Measurements from ENCODE around the gene SERPINB2.

Gene SERPINB2

DNA sequence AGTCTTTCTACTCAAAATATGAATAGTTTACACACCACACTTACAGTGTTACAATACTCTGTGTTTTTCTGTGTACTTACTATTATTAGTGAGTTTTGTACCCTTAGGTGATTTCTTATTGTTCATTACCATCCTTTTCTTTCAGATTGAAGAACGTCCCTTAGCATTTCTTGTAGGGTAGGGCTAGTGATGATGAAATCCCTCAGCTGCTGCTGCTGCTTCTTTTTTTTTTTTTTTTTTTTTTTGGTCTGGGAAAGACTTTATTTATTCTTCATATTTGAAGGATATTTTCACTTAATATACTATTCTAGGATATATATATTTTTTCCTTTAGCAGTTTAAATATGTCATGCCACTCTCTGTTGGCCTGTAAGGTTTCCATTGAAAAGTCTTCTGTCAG lies 29.0 kb upstream of the SERPINB2 start:
- TF ChIP-seq CTCF (IDR thresholded peaks at IDR 0.05; ENCODE audit: borderline replicate concordance, control extremely low read depth, extremely low read depth, insufficient read depth, missing control alignments), result no peak
- in situ Hi-C loops (cut with MboI; ENCODE audit: low sequenced_read_pairs, unreplicated experiment), result no loop called here

GRCh38 chr18:63859781-63860475 lies 27.6 kb upstream of the SERPINB2 start:
- DNase-seq (ENCODE audit: low spot score), result no peak
- in situ Hi-C loops (cut with MboI; ENCODE audit: low sequenced_read_pairs, unreplicated experiment), result no loop called here
- TF ChIP-seq CTCF (IDR thresholded peaks at IDR 0.05; ENCODE audit: borderline replicate concordance, control extremely low read depth, extremely low read depth, insufficient read depth, missing control alignments), result no peak

More for the DNA sequence above, 29.0 kb upstream of the SERPINB2 start:
- DNase-seq (ENCODE audit: low spot score), result no peak

DNA sequence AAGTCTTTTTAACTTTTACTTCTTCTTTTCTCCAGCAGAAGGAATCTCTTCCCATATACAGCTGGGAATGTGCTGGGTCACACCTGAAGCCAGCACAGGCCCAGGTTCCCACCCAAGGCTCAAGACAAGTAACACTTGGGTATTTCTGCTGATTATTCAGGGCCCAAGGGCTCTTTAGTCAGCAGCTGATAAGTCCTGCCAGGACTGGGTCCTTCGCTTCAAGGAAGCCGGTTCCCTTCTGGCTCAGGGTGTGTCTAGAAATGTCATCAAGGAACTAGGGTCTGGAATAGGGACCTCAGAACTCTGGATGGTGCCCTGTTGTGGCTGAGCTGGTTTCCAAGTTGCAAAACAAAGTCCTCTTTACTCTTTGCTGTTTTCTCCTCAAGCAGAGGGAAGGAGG lies 27.0 kb upstream of the SERPINB2 start:
- no peak for DNase-seq (ENCODE audit: low spot score)
- in situ Hi-C loops (cut with MboI; ENCODE audit: low sequenced_read_pairs, unreplicated experiment), result no loop called here
- no peak for TF ChIP-seq CTCF (IDR thresholded peaks at IDR 0.05; ENCODE audit: borderline replicate concordance, control extremely low read depth, extremely low read depth, insufficient read depth, missing control alignments)

- no peak for DNase-seq (ENCODE audit: low spot score)
- no peak for TF ChIP-seq CTCF (IDR thresholded peaks at IDR 0.05; ENCODE audit: borderline replicate concordance, control extremely low read depth, extremely low read depth, insufficient read depth, missing control alignments)
- in situ Hi-C loops (cut with MboI; ENCODE audit: low sequenced_read_pairs, unreplicated experiment), result no loop called here
Measured at GRCh38 chr18:63867368-63868125, 20.0 kb upstream of the SERPINB2 start.

DNA sequence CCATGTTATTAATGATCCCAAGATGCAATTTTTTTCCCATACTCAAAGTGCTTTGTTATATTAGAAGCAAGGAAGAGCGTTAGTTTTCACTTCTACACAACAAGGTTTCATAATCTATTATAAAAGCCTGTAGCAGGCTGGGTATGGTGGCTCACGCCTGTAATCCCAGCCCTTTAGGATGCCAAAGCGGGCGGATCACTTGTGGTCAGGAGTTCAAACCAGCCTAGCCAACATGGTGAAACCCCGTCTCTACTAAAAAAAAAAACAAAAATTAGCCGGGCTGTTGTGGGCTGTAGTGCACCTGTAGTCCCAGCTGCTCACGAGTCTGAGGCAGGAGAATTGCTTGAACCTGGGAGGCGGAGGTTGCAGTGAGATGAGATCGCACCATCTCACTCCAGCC lies 19.0 kb upstream of the SERPINB2 start:
- DNase-seq (ENCODE audit: low spot score), result no peak
- TF ChIP-seq CTCF (IDR thresholded peaks at IDR 0.05; ENCODE audit: borderline replicate concordance, control extremely low read depth, extremely low read depth, insufficient read depth, missing control alignments), result no peak
- in situ Hi-C loops (cut with MboI; ENCODE audit: low sequenced_read_pairs, unreplicated experiment), result no loop called here

DNA sequence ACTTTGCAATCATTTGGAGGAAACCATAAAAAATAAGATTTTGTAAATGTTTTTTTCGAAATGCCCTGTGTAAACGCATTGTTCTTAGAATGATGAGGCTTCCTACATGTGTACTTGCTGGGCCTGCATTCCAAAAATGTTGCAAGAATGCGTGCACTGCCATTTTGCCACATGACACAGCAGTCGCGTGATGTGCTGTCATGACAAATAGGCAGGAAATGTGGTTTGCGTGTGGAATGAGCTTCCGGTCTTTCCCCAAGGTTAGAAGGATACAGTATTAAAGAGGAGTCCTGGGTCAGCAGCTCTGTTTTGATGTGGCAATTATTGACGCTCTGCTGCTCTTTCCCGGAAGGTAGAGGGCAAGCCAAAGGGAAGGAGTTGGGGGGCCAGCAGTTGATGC lies 18.1 kb upstream of the SERPINB2 start:
- TF ChIP-seq CTCF (IDR thresholded peaks at IDR 0.05; ENCODE audit: borderline replicate concordance, control extremely low read depth, extremely low read depth, insufficient read depth, missing control alignments), result no peak
- DNase-seq (ENCODE audit: low spot score), result no peak
- in situ Hi-C loops (cut with MboI; ENCODE audit: low sequenced_read_pairs, unreplicated experiment), result no loop called here

All from GM13976 (cell line).